Renal cortical epithelial cell (primary cell): ENCODE results near the gene ATP6V0C. TPM values are rescaled to one million over a fixed set of nuclear protein-coding genes. Genes with fewer than 3 reads are reported as not detected.
A peak's percentile ranks its signal among the peaks of the same experiment; 100 is the strongest.
"Not testable (repeated sequence)": the region's sequence is repeated elsewhere in the genome, so short reads cannot be mapped to it uniquely, and the experiment has no call there.

Source experiments
- DNase-seq: peaks from one replicate; pipeline ENCODE4 v3.0.0-alpha.2; 2011; ENCODE audit warnings: low read depth
- total RNA-seq: library from RNA; depleted of rRNA; stranded (reverse); fragments of >200 nt; gene quantifications from 2 replicates; pipeline ENCODE4 v1.2.3, GENCODE V29; 2014

Gene ATP6V0C
- total RNA-seq, 1 donor from 2014 or later, result 36.3 TPM

DNA sequence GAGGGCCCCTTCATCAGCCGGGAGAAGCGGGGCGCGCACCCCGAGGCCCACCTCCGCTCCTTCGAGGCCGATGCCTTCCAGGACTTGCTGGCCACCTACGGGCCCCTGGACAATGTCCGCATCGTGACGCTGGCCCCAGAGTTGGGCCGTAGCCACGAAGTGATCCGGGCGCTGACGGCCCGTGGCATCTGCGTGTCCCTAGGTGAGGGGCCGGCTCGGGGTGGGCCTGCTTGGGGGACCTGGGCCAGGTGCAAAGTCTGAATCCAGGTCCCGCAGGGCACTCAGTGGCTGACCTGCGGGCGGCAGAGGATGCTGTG is 14.0 kb downstream of the ATP6V0C start:
- DNase-seq, result no peak

DNA sequence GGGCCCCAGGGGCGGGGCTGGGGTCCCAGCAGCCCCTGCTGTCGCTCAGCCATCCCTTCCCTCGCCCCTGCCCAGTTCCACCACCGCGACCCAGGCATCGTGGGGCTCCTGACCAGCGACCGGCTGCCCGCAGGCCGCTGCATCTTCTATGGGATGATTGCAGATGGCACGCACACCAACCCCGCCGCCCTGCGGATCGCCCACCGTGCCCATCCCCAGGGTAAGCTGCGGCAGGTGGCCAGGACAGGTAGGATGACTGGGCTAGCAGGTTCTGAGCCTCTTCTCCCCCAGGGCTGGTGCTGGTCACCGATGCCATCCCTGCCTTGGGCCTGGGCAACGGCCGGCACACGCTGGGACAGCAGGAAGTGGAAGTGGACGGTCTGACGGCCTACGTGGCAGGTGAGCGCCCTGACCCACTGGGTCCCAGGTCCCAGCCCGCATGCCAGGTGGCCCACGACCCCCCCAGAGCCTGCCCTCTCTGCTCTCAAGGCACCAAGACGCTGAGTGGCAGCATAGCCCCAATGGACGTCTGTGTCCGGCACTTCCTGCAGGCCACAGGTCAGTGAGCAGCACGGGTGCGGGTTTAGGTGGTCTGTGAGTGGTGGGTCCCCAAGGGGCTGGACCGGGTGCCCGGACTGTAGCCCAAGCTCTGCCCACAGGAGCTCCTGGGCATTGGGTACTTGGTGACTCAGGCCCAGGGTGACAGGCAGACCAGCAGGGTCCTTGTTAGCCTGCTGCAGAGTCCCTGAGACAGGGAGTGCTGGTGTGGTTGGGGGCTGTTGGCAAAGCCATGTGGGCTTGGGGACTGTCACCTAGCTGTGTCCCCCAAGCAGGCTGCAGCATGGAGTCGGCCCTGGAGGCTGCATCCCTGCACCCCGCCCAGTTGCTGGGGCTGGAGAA is 14.7 kb downstream of the ATP6V0C start:
- DNase-seq, result no peak

DNA sequence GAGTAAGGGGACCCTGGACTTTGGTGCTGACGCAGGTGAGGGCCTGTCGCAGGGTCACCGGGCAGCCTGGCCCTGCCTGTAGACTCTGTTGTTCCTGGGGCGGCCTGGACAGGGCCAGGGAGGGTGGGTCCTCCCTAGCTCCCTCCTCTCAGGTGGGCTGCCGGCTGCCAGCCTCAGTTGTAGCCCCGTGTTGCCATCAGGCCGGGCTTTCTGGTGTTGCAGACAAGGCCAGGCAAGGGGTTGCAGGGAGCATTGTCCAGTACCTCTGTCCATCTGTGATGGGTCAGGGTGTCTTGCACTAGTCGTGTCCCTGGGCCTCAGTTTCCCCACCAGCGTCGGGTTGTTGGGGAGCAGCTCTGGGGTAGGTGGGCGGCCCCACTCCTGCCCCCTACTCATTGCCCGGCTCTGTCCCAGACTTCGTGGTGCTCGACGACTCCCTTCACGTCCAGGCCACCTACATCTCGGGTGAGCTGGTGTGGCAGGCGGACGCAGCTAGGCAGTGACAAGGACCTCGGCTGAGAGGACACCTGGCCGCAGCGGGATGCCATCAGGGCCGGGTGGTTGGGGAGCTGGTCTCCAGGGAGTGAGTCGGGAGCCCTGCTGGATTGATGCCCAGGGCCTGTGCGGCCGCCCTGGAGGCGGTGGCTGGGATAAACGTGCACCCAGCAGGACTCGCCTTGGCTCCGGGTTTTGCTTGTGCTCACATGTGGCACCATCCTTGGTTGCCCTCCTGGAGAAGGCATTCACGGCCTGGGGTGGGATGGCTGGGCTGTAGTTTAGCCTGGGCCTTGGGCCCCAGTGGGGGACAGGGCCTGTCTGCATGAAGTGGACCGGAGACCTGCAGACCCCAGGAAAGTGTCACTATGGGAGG is 15.5 kb downstream of the ATP6V0C start:
- no peak for DNase-seq

DNA sequence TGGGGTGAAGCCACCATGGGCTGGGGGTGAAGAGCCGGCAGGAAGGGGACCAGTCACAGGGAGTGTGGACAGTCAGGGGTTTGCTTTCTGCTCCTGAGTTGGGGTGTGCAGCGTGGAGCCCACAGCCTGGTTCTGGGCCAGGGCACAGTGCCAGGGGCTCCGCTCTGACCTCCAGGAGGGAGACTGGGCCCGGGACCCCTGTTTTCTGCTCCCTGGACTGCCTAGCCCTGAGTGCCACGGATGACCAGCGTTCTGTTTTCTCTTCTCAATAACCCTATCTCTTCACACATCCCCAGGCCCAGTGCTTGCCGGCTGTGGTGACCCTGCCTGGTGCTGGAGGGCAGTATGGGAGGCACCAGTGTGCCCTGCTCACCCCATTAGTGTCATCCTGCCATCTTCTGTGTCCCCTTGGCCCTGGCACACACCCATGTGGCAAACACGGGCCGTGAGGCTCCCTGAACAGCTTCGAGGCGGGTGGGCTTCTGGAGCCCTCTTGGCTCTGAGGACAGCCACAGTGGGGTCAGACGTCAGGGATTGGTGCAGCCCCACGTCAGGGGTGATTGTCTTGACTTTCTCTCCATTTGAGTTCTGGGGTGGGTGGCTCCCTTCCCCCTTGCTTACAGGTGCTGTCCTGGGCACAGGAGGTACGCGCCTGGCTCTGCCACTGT is 16.3 kb downstream of the ATP6V0C start:
- no peak for DNase-seq

DNA sequence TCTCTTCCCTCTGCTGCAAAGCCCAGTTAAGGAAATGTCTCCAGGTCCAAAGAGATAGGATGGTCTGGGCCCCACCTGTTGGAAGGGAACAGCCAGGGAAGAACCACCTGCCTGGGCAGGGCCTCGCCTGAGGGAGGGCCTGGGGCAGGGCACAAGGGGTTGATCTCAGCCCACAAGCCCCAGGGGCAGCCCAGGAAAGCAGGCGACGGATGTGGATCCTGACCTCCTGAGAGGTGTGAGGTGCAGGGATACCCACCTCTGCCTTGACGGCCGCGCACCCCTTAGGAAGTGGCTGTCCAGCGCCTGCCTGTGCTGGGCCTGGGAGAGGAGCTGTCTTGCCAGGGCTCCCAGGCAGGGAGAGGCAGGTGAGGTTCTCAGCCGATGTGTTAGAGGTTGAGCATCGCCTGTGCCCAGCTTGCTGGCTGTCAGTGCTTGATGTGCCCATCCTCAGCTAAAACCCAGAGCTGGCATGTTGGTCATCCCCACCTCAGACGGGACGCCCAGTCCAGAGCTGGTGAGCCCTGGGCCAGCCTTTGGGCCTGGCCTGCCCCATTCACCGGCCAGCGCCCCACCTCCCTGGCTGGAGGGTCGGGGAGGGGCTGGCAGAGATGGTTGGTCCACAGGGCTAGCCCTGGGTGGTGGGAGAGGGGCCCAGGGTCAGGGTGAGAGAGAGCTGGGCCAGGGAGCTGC is 17.0 kb downstream of the ATP6V0C start:
- DNase-seq, result no peak

DNA sequence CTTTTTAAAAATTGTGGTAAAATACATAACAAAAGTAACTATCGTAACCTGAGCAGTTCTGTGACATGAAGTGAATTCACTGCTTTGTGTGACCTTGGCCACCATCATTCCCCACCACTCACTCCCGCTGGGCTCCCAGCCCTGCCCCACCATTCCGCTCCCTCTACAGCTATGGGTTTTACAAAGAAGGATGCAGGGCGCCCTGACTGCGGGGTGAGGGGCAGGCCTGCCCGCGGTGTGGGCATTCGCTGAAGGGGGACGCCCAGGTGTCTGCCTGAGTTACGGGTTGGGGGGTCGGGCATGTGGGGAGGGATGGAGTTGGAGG is 17.6 kb downstream of the ATP6V0C start, which contains the start of gene CEMP1:
Gene CEMP1 (minus strand): TSS at position 38 of the 325 bp plus-strand sequence. CDS start 335 bp downstream, outside the sequence.
- no peak for DNase-seq

DNA sequence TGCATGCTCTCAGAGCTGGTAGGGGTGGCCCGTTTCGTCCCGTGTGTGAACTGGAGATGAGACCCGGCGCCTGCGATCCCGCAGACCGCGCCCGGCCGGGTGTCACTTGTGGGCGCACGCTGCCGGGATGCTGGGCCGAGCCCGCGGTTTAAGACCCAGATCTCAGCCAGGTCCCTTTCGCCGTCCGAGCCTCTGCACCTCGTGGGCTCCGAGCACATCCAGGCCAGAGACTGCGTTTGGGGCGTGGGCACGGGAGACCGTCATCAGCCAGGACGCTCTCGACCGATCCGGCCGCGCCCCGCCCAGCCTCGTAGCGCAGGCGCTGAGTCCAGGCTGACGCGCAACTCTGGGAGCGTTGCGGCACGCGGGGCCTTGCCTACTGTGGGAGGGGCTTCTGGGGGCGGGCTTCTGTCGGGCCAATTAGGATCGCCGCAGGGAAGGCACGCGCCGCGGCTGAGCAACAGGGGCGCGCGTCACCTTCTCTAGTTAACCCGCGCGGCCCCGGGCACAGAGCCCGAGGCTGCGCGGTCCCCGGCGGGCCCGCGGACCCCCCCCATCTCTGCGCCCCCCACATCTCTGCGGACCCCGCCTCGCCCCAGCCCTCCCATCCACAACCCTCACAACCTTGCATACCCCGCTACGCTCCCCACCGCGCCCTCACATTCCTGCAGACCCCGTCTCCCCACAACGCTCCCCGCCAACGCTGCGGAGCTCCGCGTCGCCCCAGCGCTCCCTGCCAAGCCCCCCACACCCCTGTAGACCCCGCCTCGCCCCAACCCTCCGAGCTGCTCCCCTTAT is 18.1 kb downstream of the ATP6V0C start:
- DNase-seq, result peak; percentile 85

DNA sequence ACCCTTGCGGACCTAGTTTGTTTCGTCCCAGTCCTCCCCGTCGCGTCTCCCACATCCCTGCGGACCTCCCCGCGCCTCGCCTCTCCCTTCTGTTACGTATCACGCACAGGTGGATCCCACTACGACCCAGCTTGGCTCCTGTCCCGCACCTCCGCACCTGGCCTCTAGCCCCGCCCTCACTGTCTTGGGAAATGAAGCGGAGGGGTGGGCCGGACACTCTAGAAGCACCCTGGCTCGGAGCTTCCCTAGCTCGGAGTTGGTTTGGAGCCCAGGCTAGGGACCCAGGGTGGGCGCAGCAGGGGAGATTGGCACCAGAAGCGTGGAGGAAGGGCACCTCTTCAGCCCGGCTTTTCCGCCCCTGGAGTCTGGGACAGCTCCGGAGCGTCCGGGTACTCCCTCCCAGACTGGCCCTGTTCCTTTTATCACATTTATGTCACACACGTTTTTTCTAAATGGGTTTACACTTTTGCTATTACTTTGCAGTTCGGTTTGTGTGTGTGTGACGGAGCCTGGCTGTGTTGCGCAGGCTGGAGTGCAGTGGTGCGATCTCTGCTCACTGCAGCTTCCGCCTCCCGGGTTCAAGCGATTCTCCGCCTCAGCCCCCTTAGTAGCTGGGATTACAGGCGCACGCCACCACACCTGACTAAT is 18.9 kb downstream of the ATP6V0C start:
- peak; percentile 46 for DNase-seq

DNA sequence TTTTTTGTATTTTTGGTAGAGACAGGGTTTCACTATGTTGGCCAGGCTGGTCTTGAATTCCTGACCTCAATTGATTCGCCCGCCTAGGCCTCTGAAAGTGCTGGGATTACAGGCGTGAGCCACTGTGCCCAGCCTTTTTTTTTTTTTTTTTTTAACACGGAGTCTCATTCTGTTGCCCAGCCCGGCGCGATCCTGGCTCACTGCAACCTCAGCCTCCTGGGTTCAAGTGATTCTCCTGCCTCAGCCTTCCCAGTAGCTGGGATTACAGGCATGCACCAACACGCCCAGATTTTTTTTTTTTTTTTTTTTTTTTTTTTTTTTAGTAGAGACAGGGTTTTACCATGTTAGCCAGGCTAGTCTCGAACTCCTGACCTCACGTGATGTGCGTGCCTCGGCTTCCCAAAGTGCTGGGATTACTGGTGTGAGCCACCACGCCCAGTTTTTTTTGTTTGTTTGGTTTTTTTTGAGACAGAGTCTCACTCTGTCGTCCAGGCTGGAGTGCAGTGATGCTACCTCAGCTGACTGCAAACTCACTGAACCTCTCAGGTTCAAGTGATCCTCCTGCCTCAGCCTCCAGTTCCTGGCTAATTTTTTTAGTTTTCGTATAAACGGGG is 19.5 kb downstream of the ATP6V0C start:
- not testable (repeated sequence) for DNase-seq

DNA sequence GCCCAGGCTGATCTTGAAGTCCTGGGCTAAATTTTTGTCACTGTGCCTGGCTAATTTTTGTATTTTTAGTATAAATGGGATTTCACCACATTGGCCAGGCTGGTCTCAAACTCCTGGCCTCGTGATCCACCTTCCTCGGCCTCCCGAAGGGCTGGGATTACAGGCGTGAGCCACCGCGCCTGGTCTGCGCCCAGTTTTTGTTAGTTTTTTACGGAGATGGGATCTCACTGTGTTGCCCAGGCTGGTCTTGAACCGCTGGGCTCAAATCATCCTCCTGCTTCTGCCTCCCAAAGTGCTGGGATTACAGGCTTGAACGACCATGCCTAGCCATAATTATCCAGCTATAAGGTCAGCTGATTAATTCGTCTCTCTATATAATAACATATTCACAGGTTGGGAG is 20.2 kb downstream of the ATP6V0C start:
- no peak for DNase-seq

DNA sequence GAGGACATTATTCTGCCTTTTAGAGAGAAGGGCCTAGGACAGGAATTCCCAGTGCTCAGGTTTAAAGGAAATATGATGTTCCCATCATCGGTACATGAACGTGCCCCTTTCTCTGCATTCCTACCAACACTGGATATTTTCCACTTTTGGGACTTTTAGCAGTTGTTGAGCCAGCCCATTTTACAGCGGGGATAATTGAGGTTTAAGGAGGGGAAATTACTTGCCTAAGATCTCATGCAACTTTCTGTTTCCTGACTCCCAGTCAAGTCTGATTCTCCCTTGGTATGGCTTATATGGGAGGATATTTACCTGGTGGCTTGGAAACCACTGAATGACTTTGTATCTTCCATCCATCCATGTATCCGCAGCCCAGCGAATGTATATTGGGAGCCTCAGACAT is 20.6 kb downstream of the ATP6V0C start:
- DNase-seq, result not testable (repeated sequence)

DNA sequence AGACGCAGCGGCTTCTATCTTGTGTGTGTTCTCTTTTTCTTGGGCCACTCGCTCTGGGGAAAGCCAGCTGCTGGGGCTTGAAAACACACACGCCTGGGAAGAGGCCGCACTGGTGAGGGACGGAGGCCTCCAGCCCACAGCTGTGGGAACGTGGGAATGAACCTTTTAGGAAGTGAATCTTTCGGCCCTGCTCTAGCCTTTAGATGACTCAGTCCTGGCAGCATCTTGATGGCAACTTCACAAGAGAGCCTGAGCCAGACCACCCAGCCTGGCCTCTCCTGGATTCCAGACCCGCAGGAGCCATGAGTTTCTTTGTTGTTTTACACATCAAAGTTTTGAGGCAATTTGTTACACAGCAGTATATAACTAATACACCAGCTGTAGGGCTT is 21.9 kb downstream of the ATP6V0C start:
- DNase-seq, result no peak

DNA sequence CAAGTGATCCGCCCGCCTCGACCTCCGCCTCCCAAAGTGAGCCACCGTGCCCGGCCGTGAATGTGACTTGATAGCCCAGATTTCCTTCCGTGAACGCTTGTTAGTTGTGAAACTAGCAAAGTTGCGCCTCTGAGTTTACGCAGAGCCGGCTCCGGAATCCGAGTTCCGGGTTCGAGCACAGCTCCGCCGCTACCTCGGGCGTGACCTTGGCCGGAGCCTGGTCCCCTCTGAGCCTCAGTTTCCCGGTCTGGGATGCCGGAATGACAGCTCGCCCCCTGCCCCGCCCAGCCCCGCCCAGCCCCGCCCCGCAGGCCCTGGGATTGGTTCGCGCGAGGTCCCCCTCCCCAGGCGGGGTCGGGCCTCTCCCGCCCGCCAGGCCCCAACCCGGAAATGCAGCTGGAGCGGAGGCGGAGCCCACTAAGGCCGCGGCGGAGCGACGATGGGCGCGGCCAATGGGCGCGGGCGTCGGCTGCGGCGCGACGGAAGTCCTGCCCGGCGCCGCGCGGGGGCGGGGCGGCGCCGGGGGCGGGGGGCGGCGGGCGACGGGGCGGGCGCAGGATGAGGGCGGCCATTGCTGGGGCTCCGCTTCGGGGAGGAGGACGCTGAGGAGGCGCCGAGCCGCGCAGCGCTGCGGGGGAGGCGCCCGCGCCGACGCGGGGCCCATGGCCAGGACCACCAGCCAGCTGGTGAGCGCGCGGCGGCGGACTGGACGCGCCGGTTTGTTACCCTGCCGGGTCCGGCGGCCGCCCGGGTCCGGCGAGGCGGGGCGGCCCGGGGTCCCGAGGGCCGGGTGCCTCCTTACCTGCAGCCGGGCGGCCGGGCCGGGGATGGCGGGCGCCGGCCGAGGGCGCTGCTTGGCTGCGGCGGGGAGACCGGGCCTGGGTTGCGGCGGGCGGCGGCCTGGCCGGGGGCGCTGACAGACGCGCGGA is 24.0 kb downstream of the ATP6V0C start, which contains the start of gene PDPK1:
Gene PDPK1 (plus strand): TSS at position 571 of the 929 bp plus-strand sequence. CDS start 92 bp downstream, at position 663.
- peak; percentile 79 for DNase-seq

DNA sequence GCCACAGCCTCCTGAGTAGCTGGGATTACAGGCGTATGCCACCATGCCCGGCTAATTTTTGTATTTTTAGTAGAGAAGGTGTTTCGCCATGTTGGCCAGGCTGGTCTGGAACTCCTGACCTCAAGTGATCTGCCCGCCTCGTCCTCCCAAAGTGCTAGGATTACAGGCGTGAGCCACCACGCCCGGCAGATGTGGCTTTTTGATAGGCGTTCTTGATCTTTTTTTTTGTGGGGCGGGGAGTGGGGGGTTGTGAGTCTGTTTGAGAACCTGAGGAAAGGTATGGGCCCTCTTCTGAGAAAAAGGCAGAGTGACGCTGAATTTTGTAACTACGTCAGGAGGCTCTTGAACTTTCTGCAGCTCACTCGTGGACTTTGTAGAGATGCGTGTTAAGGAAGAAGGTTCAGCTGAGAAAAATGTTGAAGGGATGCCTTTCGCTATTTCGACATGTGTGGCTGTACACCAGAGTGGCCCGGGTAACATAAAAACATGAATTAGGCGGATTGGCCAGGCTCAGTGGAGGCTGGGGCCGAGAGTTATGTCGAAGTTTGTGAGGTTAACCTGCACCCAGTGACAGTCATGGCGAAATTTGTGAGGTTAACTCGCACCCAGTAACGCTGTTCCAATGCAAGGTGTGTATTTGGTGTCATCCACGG is 25.6 kb downstream of the ATP6V0C start:
- not testable (repeated sequence) for DNase-seq

DNA sequence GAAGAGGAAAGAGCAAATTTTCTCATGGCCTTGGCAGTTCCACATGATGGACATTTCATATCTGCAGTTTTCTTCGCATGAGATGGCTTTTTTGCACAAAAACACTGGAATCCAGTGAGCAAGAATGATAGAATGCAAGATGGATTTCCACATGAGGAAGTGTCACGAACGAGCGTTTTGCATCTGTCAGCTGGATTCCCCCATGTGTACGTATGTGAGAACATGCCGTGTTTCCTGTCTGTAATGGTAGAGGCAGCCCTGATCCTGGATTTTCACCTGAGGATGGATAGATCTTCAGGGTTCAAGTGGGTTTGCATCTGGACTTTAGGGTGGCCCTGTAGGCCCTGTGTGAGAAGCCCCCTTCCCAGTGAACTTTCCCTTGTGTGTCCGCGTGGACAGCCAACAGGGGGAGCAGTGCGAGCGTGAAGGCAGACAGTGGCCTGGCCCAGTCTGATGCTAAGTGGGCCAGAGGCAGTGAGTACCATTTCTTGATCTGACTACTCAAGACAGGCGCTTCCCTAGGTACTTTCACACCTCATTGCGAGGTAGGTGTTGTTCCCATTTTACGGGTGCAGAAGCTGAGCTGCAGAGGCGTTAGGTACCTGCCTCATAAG is 26.2 kb downstream of the ATP6V0C start:
- not testable (repeated sequence) for DNase-seq

DNA sequence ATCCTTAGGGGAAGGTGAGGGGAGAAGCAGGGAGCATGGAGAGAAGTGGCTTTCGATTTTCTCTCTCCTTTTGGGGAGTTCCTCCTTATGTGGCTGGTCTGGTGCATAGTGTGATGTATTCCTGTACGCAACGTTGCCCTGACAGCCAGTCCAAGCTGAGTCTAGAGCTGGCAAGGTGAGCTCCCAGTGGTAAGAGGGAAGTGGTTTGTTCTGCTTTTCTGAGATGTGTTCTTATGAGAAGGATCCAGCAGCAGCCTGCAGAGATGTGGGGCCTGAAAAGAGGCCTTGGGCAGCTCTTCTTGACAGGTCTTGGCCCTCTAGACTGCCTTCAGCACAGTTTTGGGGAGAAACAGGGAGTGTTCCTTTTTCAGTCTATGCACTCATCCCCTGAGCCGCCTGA is 27.2 kb downstream of the ATP6V0C start:
- DNase-seq, result not testable (repeated sequence)

DNA sequence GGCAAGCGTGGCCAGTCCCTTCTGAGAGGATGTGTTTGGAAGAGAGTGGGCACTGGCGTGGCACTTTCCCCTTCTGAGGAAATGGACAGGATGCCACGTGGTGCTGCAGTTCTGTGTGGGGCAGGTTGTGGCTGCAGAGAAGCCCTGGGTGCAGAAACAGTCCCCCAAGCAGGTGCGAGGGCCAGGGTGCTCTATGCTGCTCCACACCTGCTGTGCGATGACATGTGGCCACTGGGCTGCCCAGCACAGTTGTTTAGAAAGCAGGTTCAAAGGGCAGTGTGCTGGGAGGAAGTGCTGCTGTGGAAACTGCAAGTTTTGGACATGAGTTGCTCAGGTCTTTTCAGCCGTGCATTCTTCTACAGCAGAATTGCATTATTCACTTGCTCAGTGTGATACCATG is 27.7 kb downstream of the ATP6V0C start:
- DNase-seq, result peak; percentile 26

DNA sequence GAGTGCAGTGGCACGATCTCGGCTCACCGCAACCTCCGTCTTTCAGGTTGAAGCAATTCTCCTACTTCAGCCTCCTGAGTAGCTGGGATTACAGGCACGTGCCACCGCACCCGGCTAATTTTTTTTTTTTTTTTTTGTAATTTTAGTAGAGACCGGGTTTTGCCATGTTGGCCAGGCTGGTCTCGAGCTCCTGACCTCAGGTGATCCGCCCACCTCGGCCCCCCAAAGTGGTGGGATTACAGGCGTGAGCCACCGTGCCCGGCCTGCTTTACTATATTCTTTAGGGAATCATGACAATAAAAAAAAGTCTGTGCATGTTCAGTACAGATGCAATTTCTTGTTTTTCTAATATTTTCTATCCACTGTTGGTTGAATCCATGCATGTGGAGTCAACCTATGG is 30.0 kb downstream of the ATP6V0C start:
- not testable (repeated sequence) for DNase-seq
